GM12891 (cell line): Measurements from ENCODE around the gene CREB5.

Source experiments
- POLR2A ChIP-seq: IDR thresholded peaks from 2 replicates; pipeline ENCODE4 v1.6.1; 2011; ENCODE audit warnings: low read depth, low read length, control low read depth
- POLR2AphosphoS5 ChIP-seq: IDR thresholded peaks from 2 replicates; pipeline ENCODE4 v1.6.1; 2011; ENCODE audit warnings: low read depth, low read length, control low read depth
- SPI1 ChIP-seq: IDR thresholded peaks from 2 replicates; pipeline ENCODE4 v1.6.1; 2011; ENCODE audit warnings: low read depth, low read length, control low read depth
- TAF1 ChIP-seq: IDR thresholded peaks from 2 replicates; pipeline ENCODE4 v1.6.1; 2011; ENCODE audit warnings: low read depth, low read length, control low read depth

DNA sequence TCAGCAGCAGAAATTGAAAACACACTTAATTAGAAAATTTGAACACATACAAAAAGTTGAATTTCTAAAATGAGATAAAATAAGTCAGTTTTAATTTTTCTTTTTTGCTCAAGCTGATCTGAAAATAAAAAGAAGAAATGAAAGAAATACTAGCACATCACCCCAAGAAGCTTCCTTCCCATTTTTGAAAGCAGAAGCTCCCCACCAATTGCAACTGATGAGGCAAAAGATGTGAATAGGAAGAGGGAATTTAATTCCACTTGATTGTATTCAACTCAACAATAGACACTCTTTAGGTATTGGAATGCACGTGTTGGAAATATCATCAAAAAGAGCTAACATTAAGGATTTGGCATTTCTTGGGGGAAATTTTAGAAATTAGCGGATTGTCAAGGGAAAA lies 370.0 kb downstream of the CREB5 start:
- TF ChIP-seq POLR2AphosphoS5, result no peak
- TF ChIP-seq POLR2A, result no peak
- TF ChIP-seq TAF1, result no peak
- TF ChIP-seq SPI1, result 0 out of 2 replicates have a peak, but pooled peaks have one; percentile 16
